GM21515 (cell line): Measurements from ENCODE around the gene ARAP2.
A peak's percentile ranks its signal among the peaks of the same experiment; 100 is the strongest.

Experiments used
- ATAC-seq: cut with Tn5 transposase; IDR thresholded peaks from one replicate; pipeline ENCODE4 v1.9.1; 2021; ENCODE audit not compliant: unreplicated experiment

ARAP2 gene

DNA sequence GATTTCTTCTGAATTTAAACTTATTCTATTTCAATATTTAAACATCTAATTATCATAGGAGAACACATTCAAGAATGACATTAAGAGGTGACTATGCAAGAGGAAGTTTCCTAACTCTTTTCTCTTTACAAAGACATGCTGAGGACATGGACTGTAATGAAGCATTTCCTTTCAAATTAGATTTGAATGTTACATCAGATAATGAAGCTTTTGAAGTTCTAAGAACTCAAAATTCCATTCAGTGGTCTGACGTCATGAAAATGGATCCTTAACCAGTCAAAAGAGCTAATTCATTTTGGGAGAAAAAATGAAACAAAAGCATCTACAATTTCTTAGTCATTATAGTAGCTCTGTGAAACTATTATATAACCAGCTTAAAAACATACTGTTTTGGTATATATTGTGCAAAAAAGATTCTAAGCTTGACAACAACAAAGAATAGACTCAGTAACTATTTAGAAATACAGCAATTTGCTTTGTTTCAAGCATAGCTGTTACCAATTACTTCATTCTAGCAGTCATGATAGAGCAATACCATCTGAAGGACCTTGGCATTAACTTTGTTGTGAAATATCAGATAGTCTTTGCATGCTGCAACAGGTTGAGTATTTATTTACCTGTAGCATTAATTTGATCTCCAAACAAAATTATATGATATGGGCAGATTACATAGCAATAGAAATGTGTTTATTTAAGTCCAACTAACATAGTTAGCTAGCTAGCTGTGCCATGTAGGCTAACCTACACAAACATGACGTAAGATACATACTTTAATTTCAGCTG lies 23.4 kb upstream of the ARAP2 start:
- ATAC-seq, result no peak

GRCh38 chr4:36264207-36264826 lies 20.0 kb upstream of the ARAP2 start:
- ATAC-seq, result no peak

GRCh38 chr4:36260731-36261130 lies 16.4 kb upstream of the ARAP2 start:
- ATAC-seq, result no peak

DNA sequence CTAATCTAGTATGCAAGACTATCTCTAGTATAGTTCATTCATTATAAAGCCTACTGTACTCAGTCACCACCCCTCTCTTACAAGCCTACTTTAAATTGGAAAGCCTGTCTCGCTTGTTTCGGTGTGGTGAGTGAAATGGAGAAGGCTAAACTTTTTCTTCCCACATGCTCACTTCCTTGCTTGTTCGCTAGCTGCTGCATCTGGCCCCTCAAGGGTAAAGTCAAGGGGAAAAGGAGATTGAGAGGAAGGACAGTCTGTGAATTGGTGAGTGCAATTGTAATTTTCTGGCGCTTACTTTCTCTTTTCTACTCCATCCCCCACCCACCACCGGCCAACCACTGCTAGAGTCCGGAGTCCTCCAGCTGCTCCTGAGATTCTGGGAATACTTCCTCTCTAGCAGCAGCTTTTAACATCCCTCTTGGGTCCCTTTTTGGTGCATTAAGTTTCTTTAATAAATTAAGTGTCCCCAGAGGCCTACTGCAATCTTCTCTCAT lies 12.1 kb upstream of the ARAP2 start:
- ATAC-seq, result peak; percentile 71

DNA sequence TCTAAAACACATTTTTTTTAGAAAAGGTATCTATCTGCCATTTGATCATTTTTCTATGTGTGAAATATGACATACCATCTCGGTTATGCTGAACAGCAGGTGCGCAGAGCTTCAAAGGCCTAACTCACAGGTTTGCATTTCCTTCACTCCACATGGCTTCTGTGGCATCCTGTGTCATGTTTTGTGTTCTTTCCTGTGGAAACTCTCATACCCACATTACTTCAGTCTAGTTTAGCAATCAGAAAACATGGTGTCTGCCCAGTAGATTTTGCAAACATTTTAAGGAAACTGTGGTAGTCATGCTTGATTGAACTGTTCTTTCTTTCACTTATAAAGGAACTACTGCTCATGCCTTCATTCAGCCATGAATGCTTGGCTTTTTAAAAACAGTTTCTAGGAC lies 11.3 kb upstream of the ARAP2 start:
- peak; percentile 79 for ATAC-seq

DNA sequence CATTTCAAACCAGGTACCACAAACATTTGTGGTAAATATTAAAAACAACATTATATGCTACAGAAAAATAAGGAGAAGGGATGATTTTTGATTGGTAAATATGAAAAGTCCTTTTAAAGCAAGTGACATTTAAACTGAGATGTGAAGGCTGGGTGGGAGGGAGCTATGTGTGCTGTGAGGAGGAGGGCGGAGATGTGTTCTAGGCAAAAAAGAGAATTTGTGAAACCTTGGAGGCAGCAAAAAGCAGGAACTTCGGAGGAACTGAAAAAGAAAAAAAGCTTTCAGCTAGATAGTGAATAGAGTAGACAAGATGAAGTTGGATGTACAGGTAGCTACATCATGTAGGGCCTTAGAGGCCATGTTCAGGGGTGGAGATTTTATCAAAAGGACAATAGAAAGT lies 10.1 kb upstream of the ARAP2 start:
- no peak for ATAC-seq

GRCh38 chr4:36251983-36252382 lies 7.7 kb upstream of the ARAP2 start:
- no peak for ATAC-seq

- no peak for ATAC-seq
Measured at GRCh38 chr4:36249610-36250009, 5.3 kb upstream of the ARAP2 start.

DNA sequence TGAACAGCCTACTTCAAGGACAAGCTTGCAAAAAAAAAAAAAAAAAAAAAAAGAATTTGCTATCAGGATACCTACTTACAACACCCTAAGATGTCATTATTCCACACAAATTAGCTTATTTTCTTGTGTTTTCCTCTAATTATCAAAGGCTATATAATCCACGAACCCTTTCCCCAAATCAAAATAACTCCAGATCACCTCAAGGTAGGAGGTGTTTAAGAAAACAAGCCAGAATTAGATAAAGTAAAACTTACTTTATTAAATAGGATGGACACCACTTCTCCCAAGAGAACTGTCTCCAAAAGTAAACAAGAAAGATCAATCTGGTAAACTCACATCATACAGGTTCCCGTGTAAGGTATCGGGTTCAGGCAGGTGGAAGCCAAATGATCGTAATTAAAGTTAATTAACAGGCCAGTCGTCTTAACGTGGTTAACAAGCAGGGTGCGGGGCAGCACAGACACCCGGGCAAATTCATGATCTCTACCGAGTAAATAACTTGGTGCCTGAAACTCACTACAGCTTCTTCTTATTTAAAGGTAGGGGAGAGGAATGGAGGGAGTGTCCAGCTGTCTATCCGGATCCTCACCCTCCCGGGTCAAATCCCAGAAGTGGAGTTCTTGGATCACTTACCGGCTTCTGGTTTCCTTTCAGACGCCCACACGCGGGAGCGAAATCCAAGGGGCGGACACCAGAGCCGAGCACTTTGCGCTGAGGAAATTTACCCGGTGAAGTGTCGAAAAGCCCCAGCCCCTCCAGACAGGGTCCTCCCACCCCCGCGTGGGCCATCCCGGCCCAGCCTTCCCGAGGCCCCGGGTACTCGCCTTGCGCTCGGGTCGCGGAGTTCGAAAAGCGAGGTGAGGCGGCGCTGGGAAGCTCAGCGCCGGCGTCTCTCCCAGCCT lies 708 bp downstream of the ARAP2 start:
- peak; percentile 25 for ATAC-seq

DNA sequence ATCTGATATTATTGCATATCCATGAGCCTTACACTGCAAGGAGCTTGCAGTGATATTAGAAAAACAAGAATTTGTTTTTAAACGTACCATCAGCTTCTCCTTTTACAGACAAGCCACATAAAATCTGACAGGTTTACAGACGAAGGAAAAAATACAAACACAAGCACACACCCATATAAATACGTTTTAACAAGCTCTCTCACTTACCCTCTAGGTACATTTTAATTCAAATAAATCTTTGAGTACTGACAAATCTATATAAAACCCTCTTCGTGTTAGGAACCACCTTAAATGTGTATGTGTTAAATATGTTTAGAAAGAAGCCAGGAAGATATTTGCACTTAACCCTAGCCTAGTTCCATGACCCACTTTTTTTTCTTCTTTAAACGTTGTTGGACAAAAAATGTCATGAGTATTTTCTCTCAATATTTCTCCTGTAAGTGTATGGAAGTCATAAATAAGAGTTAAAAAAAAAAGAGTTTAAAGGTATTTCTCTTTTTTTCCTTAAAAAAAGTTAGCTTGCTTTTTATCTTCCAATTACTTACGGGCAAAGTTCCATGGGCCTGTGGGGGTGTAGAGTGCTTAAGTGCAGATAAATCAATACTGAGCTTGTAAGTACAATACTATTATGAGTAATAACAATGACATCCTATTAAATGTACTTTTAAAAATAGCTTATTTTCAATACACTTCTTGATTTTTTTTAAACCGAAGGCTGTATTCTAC lies 1.5 kb downstream of the ARAP2 start:
- ATAC-seq, result no peak

DNA sequence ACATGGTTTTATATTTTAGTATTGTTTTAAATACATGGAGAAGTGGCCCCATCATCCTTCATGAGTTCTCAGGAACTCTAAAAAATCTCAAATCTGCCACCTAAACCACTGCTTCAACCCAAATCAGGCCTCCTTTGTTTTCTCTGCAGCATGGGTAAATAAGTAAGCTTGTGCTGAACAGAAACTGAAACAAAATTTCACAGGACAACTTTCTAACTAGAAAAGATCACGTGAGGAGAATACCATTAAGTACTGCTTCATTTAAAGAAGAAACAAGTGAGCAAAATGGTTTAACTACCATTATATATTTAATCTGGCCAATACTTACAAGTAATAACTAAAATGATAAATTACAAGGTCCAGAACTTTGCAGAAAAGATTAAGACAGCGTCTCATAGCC lies 2.5 kb downstream of the ARAP2 start:
- ATAC-seq, result peak; percentile 50

GRCh38 chr4:36237366-36238313 lies 6.7 kb downstream of the ARAP2 start:
- ATAC-seq, result no peak

DNA sequence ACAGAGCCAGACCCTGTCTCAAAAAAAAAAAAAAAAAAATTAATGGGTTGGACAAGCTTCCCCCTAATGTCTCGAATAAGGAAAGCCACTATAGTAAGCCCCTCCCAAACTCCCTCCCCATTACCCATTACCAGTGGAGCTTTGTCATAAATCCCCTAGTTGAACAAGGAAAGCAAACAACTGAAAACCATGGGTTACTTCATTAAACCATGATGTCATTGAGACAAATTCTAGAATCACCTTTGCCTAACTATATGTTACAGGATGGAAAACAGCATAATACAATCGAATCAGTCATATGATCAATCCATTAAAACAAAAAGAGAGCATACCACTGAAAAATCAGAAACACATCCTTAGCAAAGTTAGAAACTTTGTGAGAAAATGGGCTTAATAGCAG lies 8.2 kb downstream of the ARAP2 start:
- no peak for ATAC-seq

GRCh38 chr4:36235306-36235705 lies 9.0 kb downstream of the ARAP2 start:
- ATAC-seq, result no peak

DNA sequence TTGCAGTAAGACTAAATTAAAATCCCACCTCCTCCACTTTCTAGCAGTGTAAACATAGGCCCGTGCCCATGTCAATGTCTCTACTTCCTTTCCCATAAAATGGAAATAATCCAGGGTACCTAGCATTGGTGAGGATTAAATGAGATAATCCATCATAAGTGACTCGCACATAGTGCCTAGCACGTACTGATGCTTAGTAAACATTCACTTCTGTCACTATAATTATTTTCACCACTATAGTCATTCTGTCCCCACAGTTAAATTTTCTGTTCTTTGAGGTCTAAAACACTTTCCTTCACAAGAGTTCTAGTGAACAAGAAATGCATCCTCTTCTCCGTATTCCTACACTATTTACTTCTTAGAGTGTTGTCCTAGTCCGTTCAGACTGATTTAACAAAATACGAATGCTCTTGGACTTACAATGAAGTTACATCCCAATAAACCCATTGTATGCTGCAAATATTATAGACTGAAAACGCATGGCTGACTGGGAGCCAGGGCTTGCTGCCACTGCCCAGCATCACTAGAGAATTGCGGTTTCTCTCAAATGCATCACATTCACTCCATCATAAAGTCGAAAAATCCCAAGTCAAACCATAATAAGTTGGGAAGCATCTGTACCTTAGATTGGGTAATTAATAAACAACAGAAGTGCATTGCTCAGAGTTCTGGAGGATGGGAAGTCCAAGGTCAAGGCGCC lies 10.6 kb downstream of the ARAP2 start:
- no peak for ATAC-seq

GRCh38 chr4:36230534-36230933 lies 13.8 kb downstream of the ARAP2 start:
- ATAC-seq, result no peak

DNA sequence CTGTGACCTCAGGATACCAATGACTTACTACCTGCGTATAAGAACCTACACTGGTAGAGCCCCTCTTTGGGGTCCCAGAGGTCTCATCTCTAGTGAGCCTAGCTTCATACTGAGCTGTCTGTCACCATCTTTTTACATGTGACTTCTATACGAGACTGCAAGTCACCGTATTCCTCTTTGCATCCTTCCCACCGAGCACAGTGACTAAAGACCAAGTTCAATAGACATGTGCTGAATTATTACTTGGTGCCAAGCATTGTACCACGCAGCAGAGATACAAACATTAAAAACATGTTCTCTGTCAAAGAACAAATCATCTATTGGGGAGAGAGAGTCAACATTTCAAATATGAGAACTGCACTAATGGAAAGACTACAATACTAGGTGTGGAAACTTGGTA lies 16.4 kb downstream of the ARAP2 start:
- no peak for ATAC-seq

DNA sequence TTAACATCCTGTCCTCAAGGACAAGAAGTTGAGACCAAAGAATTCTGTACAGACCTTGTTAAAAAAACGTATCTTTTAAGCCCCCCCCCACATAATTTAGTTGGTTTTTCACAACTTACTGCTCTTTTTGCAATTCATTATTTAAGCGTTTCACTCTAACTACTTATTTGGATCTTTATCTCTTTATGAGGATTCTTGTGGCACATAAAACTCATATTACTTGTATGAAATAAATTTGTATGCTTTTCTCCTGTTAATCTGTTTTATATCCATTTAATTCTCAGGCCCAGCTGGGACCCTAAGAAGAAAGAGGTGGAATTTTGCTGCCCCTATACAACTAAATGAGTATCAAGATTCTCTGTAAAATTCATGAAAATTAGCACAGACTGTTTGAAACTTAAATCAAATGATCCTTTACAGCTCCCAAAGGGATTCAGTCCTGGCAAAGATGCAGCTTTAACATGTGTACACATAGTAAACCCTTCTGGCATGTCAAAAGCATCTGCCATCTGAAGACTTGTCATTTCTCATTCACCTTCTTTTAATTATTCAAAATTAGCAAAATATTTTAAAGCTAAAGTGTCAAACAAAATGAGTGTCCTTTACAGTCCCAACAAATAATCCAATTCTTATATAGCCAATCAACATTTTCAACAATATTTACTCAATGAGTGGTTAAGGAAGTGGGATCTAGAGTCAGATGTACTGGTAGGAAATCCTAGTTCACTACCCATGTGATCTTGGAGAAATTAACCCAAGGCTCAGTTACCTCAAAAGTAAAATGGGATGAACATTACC lies 17.7 kb downstream of the ARAP2 start:
- no peak for ATAC-seq
